ENCODE measurements around the gene TP53TG5. TPM values are rescaled to one million over a fixed set of nuclear protein-coding genes. Genes with fewer than 3 reads are reported as not detected.

Gene TP53TG5
- total RNA-seq, 1 experiment from 2014 or later, result not detected

DNA sequence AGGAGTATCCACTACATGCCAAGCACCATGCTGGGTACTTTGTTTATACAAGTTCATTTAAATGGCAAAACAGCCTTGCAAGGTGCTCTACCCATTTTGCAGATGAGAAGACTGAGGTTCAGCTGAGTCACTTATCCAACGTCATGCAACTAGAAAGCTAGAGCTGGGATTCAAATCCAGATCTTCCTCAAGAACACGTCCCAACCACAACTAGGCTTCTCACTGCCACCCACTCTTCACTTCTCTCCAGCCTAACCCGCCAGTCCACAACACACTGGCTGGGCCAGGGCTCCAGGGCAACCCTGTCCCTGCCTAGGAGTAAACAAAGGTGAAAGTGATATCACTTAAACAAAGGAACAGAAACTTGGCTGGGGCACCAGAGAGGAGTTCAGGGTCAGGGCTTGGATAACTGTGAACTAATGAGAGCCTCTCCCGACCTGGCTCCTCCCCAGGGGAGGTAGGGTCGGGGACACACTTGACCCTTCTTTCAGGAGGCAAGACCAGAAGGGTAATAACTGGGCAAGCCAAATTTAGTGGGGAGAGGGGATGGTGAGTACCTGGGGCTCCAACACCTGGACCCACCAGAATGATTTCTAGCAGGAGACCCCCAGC is 37.8 kb downstream of the TP53TG5 start:
- no peak for DNase-seq (ENCODE audit: low read depth)
- in situ Hi-C loops (cut with HindIII; ENCODE audit: low pct_unique_long_range_greater_than_20kb, low sequenced_read_pairs), result no loop called here

DNA sequence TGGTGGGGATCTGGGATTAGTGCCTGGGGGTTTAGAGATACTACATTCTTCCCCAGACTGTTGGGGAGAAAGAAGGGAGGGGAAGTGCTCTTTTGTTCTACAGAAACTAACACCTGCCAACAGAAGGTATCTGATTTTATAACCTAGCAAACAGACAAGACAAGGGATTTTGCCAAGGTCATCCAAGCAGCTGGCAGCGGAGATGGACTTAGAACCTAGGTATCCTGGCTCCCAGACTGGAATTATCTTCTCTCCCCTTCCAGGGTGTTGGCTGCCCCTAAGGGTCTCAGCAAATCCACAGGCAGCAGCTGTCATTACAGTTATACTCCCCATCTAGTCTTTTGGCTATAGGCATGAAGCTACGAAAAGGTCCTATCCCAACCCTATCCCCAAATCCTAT is 38.3 kb downstream of the TP53TG5 start:
- in situ Hi-C loops (cut with HindIII; ENCODE audit: low pct_unique_long_range_greater_than_20kb, low sequenced_read_pairs), result no loop called here
- no peak for DNase-seq (ENCODE audit: low read depth)

DNA sequence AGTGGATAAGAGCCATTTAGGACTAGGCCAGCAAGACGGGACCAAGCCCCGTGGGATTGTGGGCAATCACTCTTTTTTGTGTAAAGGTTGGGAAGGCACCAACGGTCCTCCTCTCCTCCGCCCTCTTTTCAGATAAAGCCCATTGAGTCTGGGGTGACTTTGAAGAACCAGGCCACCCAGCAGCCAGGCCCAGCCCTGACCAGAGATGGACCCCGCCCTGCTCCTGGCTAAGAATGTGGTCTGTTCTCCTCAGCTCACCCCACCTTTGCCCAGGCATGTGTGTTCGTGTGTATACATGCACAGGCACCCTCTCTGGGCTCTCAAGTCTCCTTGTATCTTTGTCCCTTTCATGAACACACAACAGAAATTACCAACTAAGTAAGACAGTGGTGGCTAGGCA is 39.0 kb downstream of the TP53TG5 start:
- in situ Hi-C loops (cut with HindIII; ENCODE audit: low pct_unique_long_range_greater_than_20kb, low sequenced_read_pairs), result no loop called here
- DNase-seq (ENCODE audit: low read depth), result no peak

DNA sequence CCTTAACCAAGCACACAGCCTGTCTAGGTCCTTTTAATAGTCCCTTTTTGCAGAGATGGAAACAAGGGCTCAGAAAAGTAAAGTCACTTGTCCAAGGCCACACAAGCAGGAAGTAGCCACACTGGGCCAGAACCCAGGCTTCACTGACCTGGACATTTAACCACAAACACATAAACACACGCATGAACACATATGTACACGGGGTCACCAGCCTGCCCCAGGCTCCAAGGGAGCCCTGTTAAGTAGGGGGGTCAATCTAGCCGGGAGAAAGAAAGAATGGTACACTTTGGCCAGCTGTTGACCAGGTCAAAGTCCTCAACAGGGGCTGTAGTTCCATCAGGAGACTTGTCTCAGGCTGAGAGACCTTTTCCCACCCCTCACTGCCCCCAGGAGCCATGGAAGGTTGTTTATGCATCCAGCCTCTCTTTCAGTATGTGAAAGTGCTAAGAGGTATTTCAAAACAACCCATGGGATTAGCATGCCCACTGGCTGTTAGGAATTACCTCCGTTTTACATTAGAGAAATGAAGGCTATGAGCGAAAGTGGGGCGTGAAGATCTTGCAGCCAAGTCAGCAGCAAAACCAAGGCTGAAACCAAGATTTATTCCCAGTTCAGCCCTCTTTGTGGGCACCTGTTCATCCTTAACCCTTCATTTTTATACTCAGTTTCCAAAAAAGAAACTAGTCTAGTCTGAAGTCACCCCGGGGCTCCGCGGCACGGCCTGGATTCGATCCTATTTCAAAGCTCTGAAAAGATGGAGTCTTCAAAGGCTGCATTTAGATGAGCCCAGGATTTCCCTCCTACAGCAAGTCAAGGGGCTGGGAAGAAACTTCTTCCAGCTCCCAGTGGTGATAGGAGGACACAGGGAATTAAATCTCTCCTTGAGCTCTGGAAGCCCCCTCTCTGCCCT is 39.7 kb downstream of the TP53TG5 start:
- in situ Hi-C loops (cut with HindIII; ENCODE audit: low pct_unique_long_range_greater_than_20kb, low sequenced_read_pairs), result no loop called here
- no peak for DNase-seq (ENCODE audit: low read depth)

DNA sequence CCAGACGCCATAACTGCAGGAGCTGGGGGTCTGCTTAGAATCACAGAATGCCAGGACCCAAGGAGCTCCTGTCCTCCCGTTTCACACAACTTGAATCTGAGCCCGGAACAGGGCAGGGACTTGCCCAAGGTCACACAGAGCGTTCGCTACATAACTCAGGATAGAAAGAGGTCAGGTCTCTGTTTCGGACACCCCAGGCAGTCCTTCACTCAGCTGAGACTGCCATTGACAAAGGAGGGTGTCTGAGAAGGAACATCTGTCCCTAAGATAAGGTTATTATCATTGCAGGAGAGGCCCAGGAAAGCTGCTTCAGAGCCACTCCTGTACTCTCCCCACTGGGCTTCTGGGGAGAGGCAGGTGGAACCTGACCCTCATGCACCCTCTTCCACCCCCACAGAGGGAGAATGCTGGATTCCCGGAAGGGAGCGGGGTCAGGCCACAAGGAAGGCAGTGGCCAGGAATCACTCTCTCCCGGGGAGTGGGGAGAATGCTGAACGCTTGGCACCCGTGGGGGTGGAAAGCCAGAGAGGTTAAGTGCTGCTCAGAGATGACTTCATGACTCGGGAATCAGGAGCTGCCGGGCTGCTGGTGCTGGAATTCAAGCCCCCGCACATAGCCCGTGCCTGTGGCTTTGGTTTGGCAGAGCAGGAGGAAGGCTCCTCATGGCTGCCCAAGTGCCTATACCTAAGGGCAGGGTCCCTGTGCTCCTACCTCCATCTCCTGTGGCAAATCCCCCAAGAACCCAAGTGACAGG is 40.6 kb downstream of the TP53TG5 start:
- in situ Hi-C loops (cut with HindIII; ENCODE audit: low pct_unique_long_range_greater_than_20kb, low sequenced_read_pairs), result no loop called here
- peak; percentile 78 for DNase-seq (ENCODE audit: low read depth)

DNA sequence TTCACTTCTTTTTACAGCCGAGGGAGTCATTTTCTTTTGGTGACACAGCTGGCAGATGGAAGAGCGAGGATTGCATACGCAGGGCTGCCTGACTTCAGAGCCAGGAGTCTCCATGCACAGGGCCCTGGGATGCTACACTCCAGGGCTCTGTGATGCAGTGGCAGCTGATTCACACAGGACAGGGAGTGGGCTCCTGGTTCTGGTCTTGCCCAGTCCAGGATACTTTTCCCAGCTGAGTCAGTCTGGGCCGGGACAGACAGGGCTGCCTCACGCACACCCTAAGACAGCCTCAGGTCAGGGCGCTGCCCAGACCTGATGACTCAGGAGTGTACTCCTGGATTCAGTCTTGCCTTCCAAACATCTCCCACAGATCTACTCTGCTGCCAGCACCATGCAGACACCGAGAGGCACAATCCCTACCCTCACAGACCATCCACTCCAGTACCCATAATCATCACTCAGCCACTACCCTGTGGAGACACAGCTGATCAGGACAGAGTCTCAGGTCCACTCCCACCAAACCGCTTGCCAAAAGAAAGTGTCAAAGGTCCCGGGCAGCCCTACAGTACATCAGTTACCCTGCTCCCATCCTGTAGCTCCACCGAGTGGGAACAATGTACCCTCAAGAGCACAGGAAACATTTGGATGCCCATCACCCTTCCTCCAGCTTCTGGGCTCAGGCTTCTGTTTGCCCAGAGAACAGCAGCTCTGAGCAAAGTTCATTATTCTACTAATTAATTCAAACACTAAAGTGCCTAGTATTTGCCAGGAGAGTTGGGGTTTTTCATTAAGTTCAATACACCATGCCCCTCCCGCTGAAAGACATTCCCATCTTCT is 41.4 kb downstream of the TP53TG5 start:
- in situ Hi-C loops (cut with HindIII; ENCODE audit: low pct_unique_long_range_greater_than_20kb, low sequenced_read_pairs), result no loop called here
- DNase-seq (ENCODE audit: low read depth), result peak; percentile 83

DNA sequence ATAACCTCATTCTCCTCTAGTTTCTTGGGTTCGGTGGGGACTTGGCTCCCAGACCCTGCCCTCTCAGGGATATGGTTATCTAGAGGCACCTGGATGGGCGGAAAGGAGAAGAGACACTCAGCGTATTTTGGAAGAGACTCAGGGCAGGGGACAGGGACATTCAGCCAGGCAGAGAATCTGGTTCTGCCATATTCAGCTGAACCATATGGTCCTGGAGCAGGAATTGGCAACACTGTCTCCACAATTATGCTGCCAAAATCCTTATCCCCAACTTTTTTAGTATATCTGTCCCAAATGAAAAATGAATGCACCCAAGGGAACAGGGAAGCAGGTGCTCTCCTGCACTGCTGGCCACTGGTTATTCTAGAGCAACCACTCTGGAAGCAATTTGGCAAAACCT is 47.6 kb downstream of the TP53TG5 start:
- no peak for DNase-seq (ENCODE audit: low read depth)
- in situ Hi-C loops (cut with HindIII; ENCODE audit: low pct_unique_long_range_greater_than_20kb, low sequenced_read_pairs), result no loop called here

DNA sequence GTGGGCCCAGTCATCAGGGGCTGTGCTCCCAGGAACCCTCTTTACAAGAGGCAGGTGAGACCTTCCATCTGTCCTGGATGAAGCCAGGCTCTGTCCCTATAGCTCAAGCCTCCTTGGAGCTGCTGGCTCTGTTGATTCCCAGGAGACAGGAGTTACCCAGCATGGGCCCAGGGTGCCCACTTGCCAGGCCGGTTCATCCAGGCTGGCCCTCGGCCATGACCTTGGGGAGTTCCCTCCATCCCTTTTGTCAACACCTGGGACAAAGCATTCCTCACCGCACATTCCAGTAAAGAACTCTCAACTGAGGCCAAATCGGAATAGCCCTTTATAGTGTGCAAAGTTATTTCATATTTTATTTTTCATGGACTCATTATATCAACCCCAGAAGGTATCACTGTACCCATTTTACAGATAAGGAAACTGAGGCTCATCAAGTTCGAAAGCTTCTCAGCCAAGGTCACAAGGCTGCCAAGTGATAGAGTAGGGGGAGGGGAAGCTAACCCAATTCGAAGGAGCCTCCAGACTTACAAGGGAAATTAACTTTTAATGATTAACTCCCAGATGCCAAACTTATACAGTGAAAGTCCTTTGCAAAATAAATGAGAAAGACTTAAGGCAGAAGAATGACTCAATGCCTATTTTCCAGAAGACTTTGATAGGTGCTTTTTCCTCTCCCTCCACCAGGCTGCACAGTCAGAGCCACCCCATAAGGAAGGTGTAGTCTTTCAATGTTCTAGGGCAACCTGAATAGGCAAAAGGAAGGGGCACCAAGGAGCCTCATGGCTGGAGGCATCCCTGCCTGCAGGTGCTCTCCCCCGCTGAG is 48.4 kb downstream of the TP53TG5 start:
- in situ Hi-C loops (cut with HindIII; ENCODE audit: low pct_unique_long_range_greater_than_20kb, low sequenced_read_pairs), result no loop called here
- no peak for DNase-seq (ENCODE audit: low read depth)

DNA sequence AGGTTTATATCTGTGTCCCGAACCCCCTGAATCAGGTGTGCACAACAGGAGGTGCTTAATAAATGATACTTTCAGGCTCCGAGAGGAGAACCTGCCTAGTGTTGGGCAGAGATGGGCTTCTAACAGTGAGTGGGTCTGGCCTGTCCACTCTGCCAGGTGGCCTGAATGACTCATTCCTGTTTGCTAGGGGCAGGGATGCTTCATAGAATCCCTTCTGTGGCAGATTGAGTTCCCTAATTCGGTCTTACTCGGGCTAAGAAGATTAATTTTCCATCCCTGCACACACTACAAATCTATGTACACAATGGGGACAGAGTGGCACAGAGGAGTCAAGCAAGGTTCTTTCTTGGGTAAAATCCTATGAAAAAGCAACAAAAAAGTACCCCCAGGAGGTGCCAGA is 49.7 kb downstream of the TP53TG5 start:
- in situ Hi-C loops (cut with HindIII; ENCODE audit: low pct_unique_long_range_greater_than_20kb, low sequenced_read_pairs), result no loop called here

DNA sequence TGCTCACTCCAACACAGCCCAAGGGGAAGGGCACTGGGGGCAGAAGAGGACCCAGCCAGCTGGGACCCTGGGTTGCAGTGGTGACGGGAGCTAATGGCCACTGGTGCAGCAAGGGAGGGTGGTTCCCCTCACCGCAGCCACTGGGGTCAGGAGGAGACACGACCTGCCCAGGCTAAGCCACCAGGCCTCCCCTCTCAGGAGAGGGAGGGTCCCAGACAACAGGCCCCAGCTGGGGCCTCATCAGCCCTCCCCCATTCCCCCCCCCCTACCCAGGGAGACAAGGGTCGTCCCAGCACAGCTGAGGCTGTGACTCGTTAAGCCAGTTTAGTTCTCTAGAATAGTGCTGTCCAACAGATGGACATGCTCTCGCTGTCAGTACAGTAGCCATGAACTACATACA is 52.8 kb downstream of the TP53TG5 start:
- in situ Hi-C loops (cut with HindIII; ENCODE audit: low pct_unique_long_range_greater_than_20kb, low sequenced_read_pairs), result no loop called here
- DNase-seq (ENCODE audit: low read depth), result no peak

More for the DNA sequence above, 49.7 kb downstream of the TP53TG5 start:
- no peak for DNase-seq (ENCODE audit: low read depth)

DNA sequence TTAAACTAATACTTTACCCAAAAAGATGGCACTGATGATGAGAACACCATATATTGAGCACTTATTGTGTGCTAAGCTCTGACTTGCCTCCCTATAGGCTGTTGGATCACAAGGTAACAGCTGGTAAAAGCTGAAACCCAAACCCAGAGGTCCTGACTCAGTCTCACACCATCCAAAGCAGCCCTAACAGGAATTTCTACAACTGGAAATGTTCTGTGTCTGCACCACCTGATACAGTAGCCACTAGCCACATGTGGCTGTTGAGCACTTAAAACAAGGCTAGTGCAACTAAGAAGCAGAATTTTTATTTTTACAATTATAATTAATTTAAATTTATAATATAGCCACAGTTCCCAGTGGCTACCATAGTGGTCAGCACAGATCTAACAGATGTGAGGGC is 54.4 kb downstream of the TP53TG5 start:
- in situ Hi-C loops (cut with HindIII; ENCODE audit: low pct_unique_long_range_greater_than_20kb, low sequenced_read_pairs), result no loop called here
- DNase-seq (ENCODE audit: low read depth), result no peak

DNA sequence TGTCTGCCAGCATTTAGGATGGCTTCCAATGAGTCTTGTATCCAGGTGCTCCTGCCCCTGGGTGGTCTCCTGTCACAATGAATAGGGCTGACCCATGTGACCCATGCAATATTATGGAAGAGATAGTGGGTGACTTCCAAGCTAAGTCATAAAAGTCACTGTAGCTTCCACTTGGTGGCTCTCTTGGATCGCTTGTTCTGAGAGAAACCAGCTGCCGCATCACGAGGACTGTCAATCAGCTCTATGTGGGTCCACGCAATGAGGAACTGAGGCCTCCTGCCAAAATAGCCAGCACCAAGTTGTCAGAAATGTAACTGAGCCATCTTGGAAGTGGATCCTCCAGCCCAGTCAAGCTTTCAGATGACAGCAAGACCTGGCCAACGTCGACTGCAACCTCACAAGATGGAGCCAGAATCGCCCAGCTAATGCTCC is 55.2 kb downstream of the TP53TG5 start:
- no peak for DNase-seq (ENCODE audit: low read depth)

More for the DNA sequence above, 55.2 kb downstream of the TP53TG5 start:
- in situ Hi-C loops (cut with HindIII; ENCODE audit: low pct_unique_long_range_greater_than_20kb, low sequenced_read_pairs), result no loop called here

Other genes starting within 250 kb of the TP53TG5 start
- not detected in 2 replicates for gene PI3, start 203.4 kb downstream of the TP53TG5 start, total RNA-seq (2014; rRNA removed; shearing (Covaris generic); ENCODE audit: low replicate concordance)
- not detected in 2 replicates for gene SEMG1, start 171.3 kb downstream of the TP53TG5 start, total RNA-seq (2014; rRNA removed; shearing (Covaris generic); ENCODE audit: low replicate concordance)
- not detected in 2 replicates for gene SEMG2, start 157.0 kb downstream of the TP53TG5 start, total RNA-seq (2014; rRNA removed; shearing (Covaris generic); ENCODE audit: low replicate concordance)
- gene SLPI, start 123.8 kb downstream of the TP53TG5 start, total RNA-seq (2014; rRNA removed; shearing (Covaris generic); ENCODE audit: low replicate concordance), result 1.5 TPM in 1 of 2 replicates, not detected in the other
- gene RBPJL, start 71.5 kb downstream of the TP53TG5 start, total RNA-seq (2014; rRNA removed; shearing (Covaris generic); ENCODE audit: low replicate concordance), result not detected in 2 replicates
- 0.10 and 2.1 TPM in 2 replicates for gene MATN4, start 70.0 kb downstream of the TP53TG5 start, total RNA-seq (2014; rRNA removed; shearing (Covaris generic); ENCODE audit: low replicate concordance)
- 92.8 and 111 TPM in 2 replicates for gene SDC4, start 29.9 kb downstream of the TP53TG5 start, total RNA-seq (2014; rRNA removed; shearing (Covaris generic); ENCODE audit: low replicate concordance)
- 59.1 and 84.9 TPM in 2 replicates for gene SYS1, start 15.2 kb downstream of the TP53TG5 start, total RNA-seq (2014; rRNA removed; shearing (Covaris generic); ENCODE audit: low replicate concordance)
- gene DBNDD2, start 30.0 kb upstream of the TP53TG5 start, total RNA-seq (2014; rRNA removed; shearing (Covaris generic); ENCODE audit: low replicate concordance), result 2.5 and 21.5 TPM in 2 replicates
- gene PIGT, start 37.8 kb upstream of the TP53TG5 start, total RNA-seq (2014; rRNA removed; shearing (Covaris generic); ENCODE audit: low replicate concordance), result 66.4 and 89.4 TPM in 2 replicates
- not detected in 2 replicates for gene WFDC2, start 91.4 kb upstream of the TP53TG5 start, total RNA-seq (2014; rRNA removed; shearing (Covaris generic); ENCODE audit: low replicate concordance)
- not detected in 2 replicates for gene SPINT3, start 137.3 kb upstream of the TP53TG5 start, total RNA-seq (2014; rRNA removed; shearing (Covaris generic); ENCODE audit: low replicate concordance)
- not detected in 2 replicates for gene WFDC6, start 161.2 kb upstream of the TP53TG5 start, total RNA-seq (2014; rRNA removed; shearing (Covaris generic); ENCODE audit: low replicate concordance)
- not detected in 2 replicates for gene EPPIN, start 169.1 kb upstream of the TP53TG5 start, total RNA-seq (2014; rRNA removed; shearing (Covaris generic); ENCODE audit: low replicate concordance)
- gene WFDC8, start 201.0 kb upstream of the TP53TG5 start, total RNA-seq (2014; rRNA removed; shearing (Covaris generic); ENCODE audit: low replicate concordance), result not detected in 2 replicates

All from Caki2 (cell line).